ENCODE data around the gene ZNF44.

Gene ZNF44

DNA sequence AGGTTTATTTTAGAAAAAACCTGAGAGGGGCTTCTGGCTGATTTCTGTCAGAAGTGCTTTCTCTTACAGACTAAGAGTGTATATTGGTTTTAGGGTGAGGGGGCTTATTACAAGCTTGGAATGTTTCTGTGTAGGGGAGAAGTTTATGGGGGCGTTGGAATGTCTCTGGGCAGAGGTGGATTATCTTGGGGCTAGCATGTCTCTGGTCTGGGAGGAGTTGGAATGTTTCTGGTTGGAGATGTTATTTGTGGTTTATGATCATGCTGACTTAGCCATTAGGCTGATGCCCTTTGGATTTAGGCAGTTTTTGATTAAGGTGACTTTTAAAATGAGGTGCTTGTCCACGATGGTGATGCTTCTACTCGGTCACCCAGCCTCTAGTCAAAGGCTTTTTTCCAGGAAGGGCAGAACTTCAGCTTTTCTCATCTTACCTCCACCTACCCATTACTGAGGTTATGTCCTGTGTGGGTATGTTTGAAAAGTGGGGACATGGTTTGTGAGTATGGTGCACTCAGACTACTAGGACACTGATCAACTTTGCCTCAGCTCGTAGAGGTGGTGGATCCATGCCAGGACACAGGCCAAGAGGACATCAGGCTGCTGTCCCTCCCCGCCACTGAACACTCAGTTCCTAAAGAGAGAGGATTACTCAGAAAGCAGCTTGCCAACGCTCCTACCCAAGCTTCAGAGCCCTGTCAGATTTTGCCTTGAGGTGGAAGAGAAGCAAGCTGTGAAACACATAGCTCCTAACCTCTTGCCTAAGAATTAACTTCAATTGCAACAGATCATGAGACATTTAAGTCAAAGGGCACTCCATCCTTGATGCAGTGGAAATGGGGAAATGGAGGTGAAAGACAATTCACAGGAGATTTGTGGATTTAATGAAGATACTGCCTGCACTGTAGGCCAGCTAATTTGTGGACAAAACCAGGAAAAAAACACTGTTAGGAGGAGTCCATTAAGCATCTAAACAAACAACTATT lies 63.6 kb downstream of the ZNF44 start:
- no peak for DNase-seq
- in situ Hi-C loops (cut with HindIII; ENCODE audit: low pct_ligation_motif_present, low sequenced_read_pairs), result no loop called here
- Histone ChIP-seq H3K4me3 (ENCODE audit: low read depth, low read length) (no peak overlapping the region), H3K36me3 (replicated peaks) (no peaks in the 10 kb centered on the region), H3K27ac (no peak overlapping the region), H3K27me3 (replicated peaks) (no peaks in the 10 kb centered on the region)
- TF ChIP-seq, protein P1, sequence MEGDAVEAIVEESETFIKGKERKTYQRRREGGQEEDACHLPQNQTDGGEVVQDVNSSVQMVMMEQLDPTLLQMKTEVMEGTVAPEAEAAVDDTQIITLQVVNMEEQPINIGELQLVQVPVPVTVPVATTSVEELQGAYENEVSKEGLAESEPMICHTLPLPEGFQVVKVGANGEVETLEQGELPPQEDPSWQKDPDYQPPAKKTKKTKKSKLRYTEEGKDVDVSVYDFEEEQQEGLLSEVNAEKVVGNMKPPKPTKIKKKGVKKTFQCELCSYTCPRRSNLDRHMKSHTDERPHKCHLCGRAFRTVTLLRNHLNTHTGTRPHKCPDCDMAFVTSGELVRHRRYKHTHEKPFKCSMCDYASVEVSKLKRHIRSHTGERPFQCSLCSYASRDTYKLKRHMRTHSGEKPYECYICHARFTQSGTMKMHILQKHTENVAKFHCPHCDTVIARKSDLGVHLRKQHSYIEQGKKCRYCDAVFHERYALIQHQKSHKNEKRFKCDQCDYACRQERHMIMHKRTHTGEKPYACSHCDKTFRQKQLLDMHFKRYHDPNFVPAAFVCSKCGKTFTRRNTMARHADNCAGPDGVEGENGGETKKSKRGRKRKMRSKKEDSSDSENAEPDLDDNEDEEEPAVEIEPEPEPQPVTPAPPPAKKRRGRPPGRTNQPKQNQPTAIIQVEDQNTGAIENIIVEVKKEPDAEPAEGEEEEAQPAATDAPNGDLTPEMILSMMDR (IDR thresholded peaks at IDR 0.05; ENCODE audit: low read depth, low read length, missing control alignments), result no peak

DNA sequence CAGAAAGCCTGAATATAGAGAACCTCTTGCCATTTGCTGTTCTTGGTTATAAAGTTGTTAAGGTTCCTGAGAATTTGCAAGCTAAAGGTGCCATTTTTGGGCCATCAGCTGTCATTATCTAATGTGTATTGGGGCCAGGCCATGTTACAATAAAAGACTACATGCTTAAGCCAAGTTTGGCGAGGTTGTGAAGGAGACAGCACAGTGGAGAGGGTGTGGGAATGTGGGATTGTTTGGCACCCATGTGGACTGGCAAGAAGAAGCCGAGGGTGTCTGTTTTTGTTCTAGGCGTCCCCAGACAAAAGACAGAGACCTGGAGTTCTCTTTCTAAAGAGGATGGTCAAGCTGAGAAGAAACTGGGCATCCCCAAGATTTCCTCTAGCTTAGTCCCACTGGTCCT lies 64.7 kb downstream of the ZNF44 start:
- Histone ChIP-seq H3K36me3 (replicated peaks) (no peaks in the 10 kb centered on the region), H3K4me3 (ENCODE audit: low read depth, low read length) (no peak overlapping the region), H3K27me3 (replicated peaks) (no peaks in the 10 kb centered on the region), H3K27ac (no peak overlapping the region)
- TF ChIP-seq, protein P1 (IDR thresholded peaks at IDR 0.05; ENCODE audit: low read depth, low read length, missing control alignments), result no peak
- DNase-seq, result no peak
- in situ Hi-C loops (cut with HindIII; ENCODE audit: low pct_ligation_motif_present, low sequenced_read_pairs), result no loop called here

DNA sequence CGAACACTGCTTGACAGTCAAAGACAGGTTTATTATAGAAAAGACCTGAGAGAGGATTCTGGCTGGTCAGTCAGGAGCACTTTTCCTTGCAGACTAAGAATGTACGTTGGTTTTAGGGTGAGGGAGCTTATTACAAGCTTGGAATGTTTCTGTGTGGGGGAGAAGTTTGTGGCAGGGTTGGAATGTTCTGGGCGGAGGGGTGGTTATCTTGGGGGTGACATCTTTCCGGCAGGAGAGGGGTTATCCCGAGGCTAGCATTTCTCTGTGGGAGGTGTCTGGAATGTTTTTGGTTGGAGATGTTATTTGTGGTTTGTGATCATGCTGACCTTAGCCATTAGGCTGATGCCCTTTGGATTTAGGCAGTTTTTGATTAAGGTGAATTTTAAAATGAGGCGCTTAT lies 70.0 kb downstream of the ZNF44 start:
- Histone ChIP-seq H3K27me3 (replicated peaks) (no peaks in the 10 kb centered on the region), H3K27ac (no peak overlapping the region), H3K36me3 (replicated peaks) (no peaks in the 10 kb centered on the region), H3K4me3 (ENCODE audit: low read depth, low read length) (no peak overlapping the region)
- TF ChIP-seq, protein P1 (IDR thresholded peaks at IDR 0.05; ENCODE audit: low read depth, low read length, missing control alignments), result no peak
- in situ Hi-C loops (cut with HindIII; ENCODE audit: low pct_ligation_motif_present, low sequenced_read_pairs), result no loop called here
- DNase-seq, result peak; percentile 9

DNA sequence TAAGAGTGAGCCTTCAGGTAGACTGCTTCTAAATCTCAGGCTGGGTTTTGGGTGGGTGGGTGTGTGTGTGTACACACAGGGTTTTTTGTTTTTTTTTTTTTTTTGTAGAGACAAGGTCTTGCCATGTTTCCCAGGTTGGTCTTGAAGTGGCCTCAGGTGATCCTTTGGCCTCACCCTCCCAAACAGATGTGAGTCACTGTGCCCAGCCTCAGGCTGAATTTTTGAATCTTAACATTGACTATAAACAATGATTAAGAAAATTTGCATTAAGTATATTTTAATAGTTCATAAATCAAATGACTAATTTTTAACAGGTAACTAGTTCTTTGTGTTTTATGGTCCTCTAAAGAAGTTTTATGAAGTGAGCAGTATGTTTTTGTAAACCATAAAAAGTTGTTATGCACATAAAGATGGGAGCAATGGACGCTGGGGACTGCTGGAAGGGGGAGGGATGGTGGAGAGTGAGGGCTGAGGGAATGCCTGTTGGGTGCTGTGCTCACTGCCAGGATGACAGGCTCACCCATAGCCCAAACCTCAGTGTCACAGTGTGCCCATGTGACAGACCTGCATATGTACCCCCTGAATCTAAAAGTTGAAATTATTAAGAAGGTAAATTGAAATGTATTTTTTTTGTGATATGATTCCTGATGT lies 71.6 kb downstream of the ZNF44 start:
- in situ Hi-C loops (cut with HindIII; ENCODE audit: low pct_ligation_motif_present, low sequenced_read_pairs), result no loop called here
- Histone ChIP-seq H3K27me3 (replicated peaks) (no peaks in the 10 kb centered on the region), H3K36me3 (replicated peaks) (no peaks in the 10 kb centered on the region), H3K27ac (no peak overlapping the region), H3K4me3 (ENCODE audit: low read depth, low read length) (no peak overlapping the region)
- DNase-seq, result no peak
- TF ChIP-seq, protein P1 (IDR thresholded peaks at IDR 0.05; ENCODE audit: low read depth, low read length, missing control alignments), result no peak

Data from brain microvascular endothelial cell (primary cell).